Glutamatergic neuron (in vitro differentiated cells): ENCODE data around the gene DNAH2. TPM values are rescaled to one million over a fixed set of nuclear protein-coding genes. Genes with fewer than 3 reads are reported as not detected.

Source experiments
- DNase-seq: peaks from one replicate; pipeline ENCODE4 v3.0.0; 2022
- H3K27ac Mint-ChIP-seq: one replicate; pipeline ENCODE4 v1.8.0; 2020; ENCODE audit warnings: mild to moderate bottlenecking, mixed read lengths, inconsistent platforms; ENCODE audit not compliant: unreplicated experiment
- H3K27me3 Mint-ChIP-seq: one replicate; pipeline ENCODE4 v1.8.0; 2020; ENCODE audit warnings: mild to moderate bottlenecking, moderate library complexity, mixed read lengths, inconsistent platforms; ENCODE audit not compliant: unreplicated experiment
- H3K36me3 Mint-ChIP-seq: one replicate; pipeline ENCODE4 v1.8.0; 2020; ENCODE audit warnings: mild to moderate bottlenecking, mixed read lengths, inconsistent platforms; ENCODE audit not compliant: unreplicated experiment
- H3K4me1 Mint-ChIP-seq: one replicate; pipeline ENCODE4 v1.8.0; 2020; ENCODE audit warnings: mild to moderate bottlenecking, low read depth, mixed read lengths, inconsistent platforms; ENCODE audit not compliant: unreplicated experiment
- H3K4me3 Mint-ChIP-seq: one replicate; pipeline ENCODE4 v1.8.0; 2020; ENCODE audit warnings: mild to moderate bottlenecking, mixed read lengths, inconsistent platforms; ENCODE audit not compliant: unreplicated experiment
- H3K9me3 Mint-ChIP-seq: one replicate; pipeline ENCODE4 v1.8.0; 2020; ENCODE audit warnings: mild to moderate bottlenecking, moderate library complexity, mixed read lengths, inconsistent platforms; ENCODE audit not compliant: unreplicated experiment
- CTCF ChIP-seq: fragments of 200-600 bp; sonication (generic); IDR thresholded peaks from one replicate; pipeline ENCODE4 v1.5.0; 2021; ENCODE audit not compliant: partially characterized antibody, unreplicated experiment
- total RNA-seq: library from RNA; stranded (reverse); fragmentation: NEBNext Ultra II Directional; extraction: Animal tissue kit (Norgen Biotek cat#: 25700); gene quantifications from one replicate; pipeline ENCODE4 v1.2.1, GENCODE V29; 2021; ENCODE audit not compliant: unreplicated experiment

The DNAH2 gene
- total RNA-seq, 1 donor from 2014 or later = 0.07 TPM

GRCh38 chr17:7853691-7854038, 136.1 kb downstream of the DNAH2 start:
- no peak for TF ChIP-seq CTCF
- Mint-ChIP-seq H3K36me3 (no peaks in the 10 kb centered on the region), H3K4me1 (peaks cover 20% of the 10 kb centered on the region), H3K4me3 (peak overlapping the region; percentile 75), H3K27me3 (peaks cover 28% of the 10 kb centered on the region), H3K27ac (peak overlapping the region; percentile 76), H3K9me3 (peaks cover 19% of the 10 kb centered on the region)
- peak; percentile 40 for DNase-seq

DNA sequence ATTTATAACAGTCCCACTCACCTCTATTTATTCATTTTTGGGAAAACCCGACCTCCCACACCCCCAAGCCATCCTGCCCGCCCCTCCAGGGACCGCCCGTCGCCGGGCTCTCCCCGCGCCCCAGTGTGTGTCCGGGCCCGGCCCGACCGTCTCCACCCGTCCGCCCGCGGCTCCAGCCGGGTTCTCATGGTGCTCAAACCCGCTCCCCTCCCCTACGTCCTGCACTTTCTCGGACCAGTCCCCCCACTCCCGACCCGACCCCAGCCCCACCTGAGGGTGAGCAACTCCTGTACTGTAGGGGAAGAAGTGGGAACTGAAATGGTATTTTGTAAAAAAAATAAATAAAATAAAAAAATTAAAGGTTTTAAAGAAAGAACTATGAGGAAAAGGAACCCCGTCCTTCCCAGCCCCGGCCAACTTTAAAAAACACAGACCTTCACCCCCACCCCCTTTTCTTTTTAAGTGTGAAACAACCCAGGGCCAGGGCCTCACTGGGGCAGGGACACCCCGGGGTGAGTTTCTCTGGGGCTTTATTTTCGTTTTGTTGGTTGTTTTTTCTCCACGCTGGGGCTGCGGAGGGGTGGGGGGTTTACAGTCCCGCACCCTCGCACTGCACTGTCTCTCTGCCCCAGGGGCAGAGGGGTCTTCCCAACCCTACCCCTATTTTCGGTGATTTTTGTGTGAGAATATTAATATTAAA, 136.7 kb downstream of the DNAH2 start:
- Mint-ChIP-seq H3K27ac (peak overlapping the region; percentile 76), H3K9me3 (peaks cover 19% of the 10 kb centered on the region), H3K4me3 (peak overlapping the region; percentile 75), H3K36me3 (no peaks in the 10 kb centered on the region), H3K4me1 (peaks cover 22% of the 10 kb centered on the region), H3K27me3 (peaks cover 28% of the 10 kb centered on the region)
- no peak for DNase-seq
- no peak for TF ChIP-seq CTCF

GRCh38 chr17:7854851-7855659, 137.5 kb downstream of the DNAH2 start, which contains the start of gene TMEM88:
Gene TMEM88, plus strand, starts transcription at chr17:7855066. Its CDS starts 9 bp downstream, at chr17:7855075.
- DNase-seq = peak; percentile 53
- Mint-ChIP-seq H3K4me3 (peak within 1 kb of the TSS; percentile 75), H3K9me3 (peaks cover 15% of the 10 kb centered on the region), H3K27ac (peak within 1 kb of the TSS; percentile 76), H3K4me1 (peaks cover 22% of the 10 kb centered on the region), H3K27me3 (peaks cover 26% of the 10 kb centered on the region), H3K36me3 (no peaks in the 10 kb centered on the region)
- peak; percentile 11 for TF ChIP-seq CTCF

- no peak for DNase-seq
- no peak for TF ChIP-seq CTCF
Observed at GRCh38 chr17:7855660-7856010, 138.1 kb downstream of the DNAH2 start.

More at GRCh38 chr17:7855660-7856010, 138.1 kb downstream of the DNAH2 start:
- H3K27me3 Mint-ChIP-seq = peaks cover 26% of the 10 kb centered on the region
- peaks cover 22% of the 10 kb centered on the region for H3K4me1 Mint-ChIP-seq
- H3K27ac Mint-ChIP-seq = no peak overlapping the region
- H3K4me3 Mint-ChIP-seq = no peak overlapping the region
- H3K9me3 Mint-ChIP-seq = peaks cover 15% of the 10 kb centered on the region
- no peaks in the 10 kb centered on the region for H3K36me3 Mint-ChIP-seq
